DND-41 (cell line): ENCODE measurements around the gene PPP1R37.

Experiments
- ATAC-seq: fragments of 200-7000 bp; cut with Tn5 transposase; 3 replicates; pipeline ENCODE4 v1.9.1; 2021; ENCODE audit warnings: low read depth; ENCODE audit not compliant: insufficient read depth
- DNase-seq: peaks from one replicate; pipeline ENCODE4 v3.0.0-alpha.2; 2020
- H2AFZ ChIP-seq: 2 replicates; pipeline ENCODE4 v1.6.0; 2012; ENCODE audit warnings: low read depth, low read length
- H3K27ac ChIP-seq: 2 replicates; pipeline ENCODE4 v1.5.1; 2012; ENCODE audit warnings: low read length, inconsistent platforms
- H3K27me3 ChIP-seq: fragments of 200-600 bp; sonication (generic); 2 replicates; pipeline ENCODE4 v1.6.0; 2012; ENCODE audit warnings: low read length, mild to moderate bottlenecking, inconsistent platforms; ENCODE audit not compliant: insufficient read depth, poor library complexity
- H3K36me3 ChIP-seq: 2 replicates; pipeline ENCODE4 v1.5.1; 2012; ENCODE audit warnings: low read length, inconsistent platforms; ENCODE audit not compliant: insufficient read depth
- H3K4me1 ChIP-seq: 2 replicates; pipeline ENCODE4 v1.5.1; 2012; ENCODE audit warnings: mild to moderate bottlenecking, low read length; ENCODE audit not compliant: insufficient read depth
- H3K4me2 ChIP-seq: 2 replicates; pipeline ENCODE4 v1.6.0; 2012; ENCODE audit warnings: mild to moderate bottlenecking, moderate library complexity, low read length, inconsistent platforms; ENCODE audit not compliant: insufficient read depth
- H3K4me3 ChIP-seq, 2 experiments: fragments of 200-600 bp in 1 of 2; shearing (Covaris generic) in 1 of 2; 2 replicates each; pipeline ENCODE4 v1.5.1; 2012 to 2016; ENCODE audit warnings: inconsistent platforms in 2 of 2, low read length in 2 of 2, mild to moderate bottlenecking in 2 of 2, low read depth in 1 of 2, moderate library complexity in 1 of 2
- H3K79me2 ChIP-seq: 2 replicates; pipeline ENCODE4 v1.6.0; 2012; ENCODE audit warnings: low read length, inconsistent platforms; ENCODE audit not compliant: insufficient read depth
- H3K9ac ChIP-seq: 2 replicates; pipeline ENCODE4 v1.6.0; 2012; ENCODE audit warnings: low read depth, mild to moderate bottlenecking, inconsistent platforms, low read length, moderate library complexity
- H3K9me3 ChIP-seq: 2 replicates; pipeline ENCODE4 v1.5.1; 2012; ENCODE audit warnings: low read length, moderate library complexity, mild to moderate bottlenecking, inconsistent platforms; ENCODE audit not compliant: insufficient read depth, severe bottlenecking
- H4K20me1 ChIP-seq: 2 replicates; pipeline ENCODE4 v1.6.0; 2012; ENCODE audit warnings: low read length; ENCODE audit not compliant: insufficient read depth
- EZH2 ChIP-seq: IDR thresholded peaks from 3 replicates; pipeline ENCODE4 v1.6.1; 2012; ENCODE audit warnings: borderline replicate concordance, low read depth, mild to moderate bottlenecking, moderate library complexity, low read length, inconsistent platforms; ENCODE audit not compliant: severe bottlenecking
- TF ChIP-seq, protein P1 (sequence below): IDR thresholded peaks from 2 replicates; pipeline ENCODE4 v1.5.1; 2012; ENCODE audit warnings: borderline replicate concordance, low read length, moderate library complexity, mild to moderate bottlenecking; ENCODE audit not compliant: poor library complexity, severe bottlenecking; ENCODE audit errors: extremely low read depth

The PPP1R37 gene

DNA sequence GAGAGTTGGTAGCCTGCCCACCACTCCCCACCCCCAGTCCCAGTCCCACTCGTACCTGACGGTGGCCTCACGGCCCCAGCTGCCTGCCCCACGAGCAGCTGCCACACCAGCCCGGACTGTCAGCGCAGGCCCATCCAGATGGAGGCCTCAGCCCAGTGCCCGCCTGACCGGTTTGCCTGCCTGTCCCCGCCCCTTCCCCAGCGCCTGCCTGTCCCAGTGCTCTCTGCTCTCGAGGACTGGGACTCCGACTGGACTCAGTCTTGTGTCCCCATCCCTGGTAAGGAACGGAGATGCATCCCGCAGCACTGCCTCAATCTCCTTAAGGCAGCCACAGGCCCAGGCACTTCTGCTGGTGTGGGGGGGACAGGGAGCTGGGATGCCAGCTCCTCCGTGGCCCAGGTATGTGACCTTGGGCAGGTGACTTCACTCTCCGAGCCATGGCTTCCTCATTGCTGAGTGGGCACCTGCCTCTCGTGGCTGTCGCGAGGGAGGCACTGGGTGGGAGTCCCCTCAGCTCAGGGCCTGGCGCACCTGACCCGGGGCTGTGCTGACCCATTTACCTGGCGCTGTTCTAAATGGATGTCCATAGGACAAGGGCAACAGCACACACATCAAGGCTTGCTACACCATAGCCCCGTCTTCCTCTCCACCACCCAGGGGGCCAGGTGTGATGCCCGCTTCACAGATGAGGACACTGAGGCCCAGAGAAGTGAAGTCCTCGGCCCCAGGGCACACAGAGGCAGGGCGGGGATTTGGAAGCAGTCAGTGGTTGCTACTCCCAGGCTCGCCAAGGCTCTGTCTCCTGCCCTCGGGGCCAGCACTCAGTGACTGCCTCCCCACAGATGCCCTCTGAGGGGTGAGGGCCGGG, 68.1 kb downstream of the PPP1R37 start, which contains the start of gene NKPD1:
Gene NKPD1, minus strand, starts transcription at position 113 of the 868 bp plus-strand sequence. CDS start 832 bp downstream, outside the sequence.
- DNase-seq, result no peak
- no peak within 1 kb of the TSS for H3K4me2 ChIP-seq

DNA sequence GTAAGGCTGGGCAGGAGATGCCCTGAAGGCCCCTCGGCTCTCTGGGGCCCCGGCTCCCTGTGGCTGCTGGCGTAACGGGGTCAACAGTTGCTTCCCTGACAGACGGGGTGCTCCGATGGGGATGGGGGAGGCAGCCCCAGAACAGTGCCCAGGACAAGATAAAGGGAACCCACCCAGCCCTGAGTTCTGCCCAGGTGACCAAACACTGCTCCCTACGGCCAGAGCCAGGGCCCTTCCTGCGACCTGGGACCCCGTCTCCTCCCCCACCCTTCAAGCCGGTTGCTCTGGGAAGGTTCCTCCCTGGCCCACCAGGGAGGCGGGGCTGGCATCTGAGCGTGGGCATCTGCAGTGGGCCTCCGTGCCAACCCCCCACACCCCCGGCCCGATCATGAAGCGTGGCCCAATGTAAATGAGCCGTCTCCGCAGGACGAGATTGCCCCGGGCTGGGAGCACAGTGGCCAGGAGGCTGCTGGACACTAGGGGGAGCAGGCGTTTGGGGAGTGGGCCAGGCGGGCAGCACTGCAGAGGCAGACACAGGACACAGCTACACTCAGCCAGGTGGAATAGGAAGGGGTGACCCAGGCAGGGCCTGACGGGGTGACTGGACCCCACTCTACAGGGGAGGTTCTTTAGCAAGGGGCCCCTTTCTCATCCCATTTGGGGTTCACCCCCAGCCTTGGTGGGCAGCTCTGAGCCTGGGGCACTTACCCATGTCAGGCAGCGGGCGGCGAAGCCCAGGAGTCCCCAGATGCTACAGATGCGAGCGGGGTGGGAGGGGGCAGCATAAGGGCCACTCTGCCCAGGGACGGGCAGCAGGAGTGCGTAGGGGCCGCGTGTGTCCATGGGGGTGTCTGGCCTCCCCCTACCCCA, 69.0 kb downstream of the PPP1R37 start:
- peaks cover 6% of the 10 kb centered on the region for H4K20me1 ChIP-seq
- H3K27me3 ChIP-seq, result no peaks in the 10 kb centered on the region
- no peak overlapping the region for H3K9ac ChIP-seq
- no peak overlapping the region for H3K27ac ChIP-seq
- no peak for ATAC-seq
- H3K4me2 ChIP-seq, result no peak overlapping the region
- H3K9me3 ChIP-seq, result no peaks in the 10 kb centered on the region
- no peaks in the 10 kb centered on the region for H3K4me1 ChIP-seq
- no peak overlapping the region for H2AFZ ChIP-seq
- no peaks in the 10 kb centered on the region for H3K36me3 ChIP-seq
- TF ChIP-seq EZH2, result no peak
- TF ChIP-seq, protein P1, sequence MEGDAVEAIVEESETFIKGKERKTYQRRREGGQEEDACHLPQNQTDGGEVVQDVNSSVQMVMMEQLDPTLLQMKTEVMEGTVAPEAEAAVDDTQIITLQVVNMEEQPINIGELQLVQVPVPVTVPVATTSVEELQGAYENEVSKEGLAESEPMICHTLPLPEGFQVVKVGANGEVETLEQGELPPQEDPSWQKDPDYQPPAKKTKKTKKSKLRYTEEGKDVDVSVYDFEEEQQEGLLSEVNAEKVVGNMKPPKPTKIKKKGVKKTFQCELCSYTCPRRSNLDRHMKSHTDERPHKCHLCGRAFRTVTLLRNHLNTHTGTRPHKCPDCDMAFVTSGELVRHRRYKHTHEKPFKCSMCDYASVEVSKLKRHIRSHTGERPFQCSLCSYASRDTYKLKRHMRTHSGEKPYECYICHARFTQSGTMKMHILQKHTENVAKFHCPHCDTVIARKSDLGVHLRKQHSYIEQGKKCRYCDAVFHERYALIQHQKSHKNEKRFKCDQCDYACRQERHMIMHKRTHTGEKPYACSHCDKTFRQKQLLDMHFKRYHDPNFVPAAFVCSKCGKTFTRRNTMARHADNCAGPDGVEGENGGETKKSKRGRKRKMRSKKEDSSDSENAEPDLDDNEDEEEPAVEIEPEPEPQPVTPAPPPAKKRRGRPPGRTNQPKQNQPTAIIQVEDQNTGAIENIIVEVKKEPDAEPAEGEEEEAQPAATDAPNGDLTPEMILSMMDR, result peak; percentile 32
- no peak overlapping the region for H3K4me3 ChIP-seq
- DNase-seq, result no peak
- H3K79me2 ChIP-seq, result no peaks in the 10 kb centered on the region

More for the DNA sequence above, 68.1 kb downstream of the PPP1R37 start, which contains the start of gene NKPD1:
- Histone ChIP-seq H3K27me3 (no peaks in the 10 kb centered on the region), H3K27ac (no peak within 1 kb of the TSS), H2AFZ (no peak within 1 kb of the TSS), H3K36me3 (no peaks in the 10 kb centered on the region), H3K4me1 (no peaks in the 10 kb centered on the region), H4K20me1 (peaks cover 6% of the 10 kb centered on the region), H3K79me2 (no peaks in the 10 kb centered on the region), H3K4me3 (no peak within 1 kb of the TSS), H3K9me3 (no peaks in the 10 kb centered on the region), H3K9ac (no peak within 1 kb of the TSS)
- TF ChIP-seq EZH2, result no peak
- TF ChIP-seq, protein P1, result no peak
- ATAC-seq, result no peak

DNA sequence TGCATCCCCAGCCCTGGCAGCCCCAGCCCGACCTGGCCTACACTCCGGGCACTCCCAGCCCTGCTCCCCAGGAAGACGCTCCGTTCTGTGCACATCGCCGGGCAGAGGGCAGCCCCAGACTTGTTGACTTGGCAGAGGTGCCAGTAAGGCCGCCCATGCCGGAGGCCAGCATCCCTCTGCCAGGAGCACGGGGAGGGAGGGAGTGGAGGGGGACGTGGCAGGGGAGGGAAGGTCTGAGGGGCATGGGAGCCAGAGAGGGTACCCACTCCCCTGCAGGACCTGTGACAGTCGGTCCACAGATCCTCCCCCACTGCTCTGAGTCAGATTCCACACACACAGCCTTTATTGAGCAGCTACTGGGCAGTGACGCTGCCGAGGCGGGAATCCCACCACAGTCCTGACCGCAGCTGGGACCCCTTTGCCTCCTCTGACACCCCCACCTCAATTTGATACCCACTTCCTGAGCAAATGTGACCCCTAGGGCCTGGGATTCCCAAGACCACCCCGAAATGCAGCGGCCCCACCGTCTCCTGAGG, 69.7 kb downstream of the PPP1R37 start:
- Histone ChIP-seq H3K27ac (no peak overlapping the region), H3K4me1 (no peaks in the 10 kb centered on the region), H3K9ac (no peak overlapping the region)

More for the DNA sequence above, 69.7 kb downstream of the PPP1R37 start:
- Histone ChIP-seq H3K4me2 (no peak overlapping the region), H3K36me3 (no peaks in the 10 kb centered on the region), H3K4me3 (no peak overlapping the region), H3K79me2 (no peaks in the 10 kb centered on the region), H4K20me1 (peaks cover 6% of the 10 kb centered on the region), H2AFZ (no peak overlapping the region), H3K27me3 (no peaks in the 10 kb centered on the region), H3K9me3 (no peaks in the 10 kb centered on the region)
- TF ChIP-seq, protein P1, result no peak
- TF ChIP-seq EZH2, result no peak
- DNase-seq, result no peak
- no peak for ATAC-seq
